Tongue (tissue), 2 donors: ENCODE results near the gene GOLGA6L2. TPM values are rescaled to one million over a fixed set of nuclear protein-coding genes. Genes with fewer than 3 reads are reported as not detected.
"Not testable (repeated sequence)": the region's sequence is repeated elsewhere in the genome, so short reads cannot be mapped to it uniquely, and the experiment has no call there.

ENCODE experiments used
- DNase-seq: peaks from one replicate; pipeline ENCODE4 v3.0.0-alpha.2; 2015
- total RNA-seq: library from RNA; depleted of rRNA; stranded (reverse); fragments of >200 nt; gene quantifications from one replicate; pipeline ENCODE4 v1.2.3, GENCODE V29; 2014

GOLGA6L2 gene
- total RNA-seq, 1 donor from 2014 or later = not detected

GRCh38 chr15:23424111-23424904 lies 22.7 kb downstream of the GOLGA6L2 start:
- no peak for DNase-seq

DNA sequence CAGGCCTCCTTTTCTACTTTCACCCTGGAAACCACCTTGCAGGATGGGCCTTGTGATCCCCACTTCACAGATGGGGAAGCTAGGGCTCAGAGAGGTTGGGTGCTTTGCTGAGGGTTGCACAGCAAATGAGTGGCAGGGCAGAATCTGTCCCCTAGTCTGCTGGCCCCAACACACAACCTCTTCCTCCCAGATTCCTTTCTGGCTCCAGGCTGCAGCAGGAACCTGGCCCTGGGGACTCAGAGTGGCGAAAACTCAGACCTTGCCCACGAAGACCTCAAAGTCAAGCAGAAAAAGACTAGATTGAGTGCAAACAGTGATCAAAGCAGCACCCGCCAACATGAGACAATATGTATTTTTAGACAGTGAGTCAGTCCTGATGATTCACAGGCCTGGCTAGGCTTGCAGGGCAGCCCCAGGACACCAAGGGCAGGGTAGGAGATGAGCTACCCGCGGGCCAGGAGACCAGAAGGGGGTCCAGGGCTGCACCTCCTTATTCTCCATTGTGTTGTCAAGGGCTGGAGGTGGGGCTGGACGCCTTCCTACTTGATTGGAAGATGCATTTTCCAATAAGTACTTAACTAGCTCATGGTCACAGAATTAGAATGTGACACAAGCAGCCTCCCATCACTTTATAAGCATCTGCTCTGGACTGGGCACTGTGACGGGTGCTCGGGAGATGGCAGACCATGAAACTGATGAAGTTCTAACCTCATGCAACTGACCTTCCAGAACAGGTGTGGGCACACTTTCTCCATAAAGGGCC lies 23.9 kb downstream of the GOLGA6L2 start:
- DNase-seq = no peak

- DNase-seq = peak; percentile 36
Observed at GRCh38 chr15:23422099-23422945, 24.7 kb downstream of the GOLGA6L2 start.

- no peak for DNase-seq
Observed at GRCh38 chr15:23420806-23421575, 26.1 kb downstream of the GOLGA6L2 start.

- DNase-seq = no peak
Observed at GRCh38 chr15:23416349-23417276, 30.4 kb downstream of the GOLGA6L2 start.

GRCh38 chr15:23415866-23416265 lies 31.2 kb downstream of the GOLGA6L2 start:
- DNase-seq = not testable (repeated sequence)

- no peak for DNase-seq
Observed at GRCh38 chr15:23415321-23415865, 31.6 kb downstream of the GOLGA6L2 start.

DNA sequence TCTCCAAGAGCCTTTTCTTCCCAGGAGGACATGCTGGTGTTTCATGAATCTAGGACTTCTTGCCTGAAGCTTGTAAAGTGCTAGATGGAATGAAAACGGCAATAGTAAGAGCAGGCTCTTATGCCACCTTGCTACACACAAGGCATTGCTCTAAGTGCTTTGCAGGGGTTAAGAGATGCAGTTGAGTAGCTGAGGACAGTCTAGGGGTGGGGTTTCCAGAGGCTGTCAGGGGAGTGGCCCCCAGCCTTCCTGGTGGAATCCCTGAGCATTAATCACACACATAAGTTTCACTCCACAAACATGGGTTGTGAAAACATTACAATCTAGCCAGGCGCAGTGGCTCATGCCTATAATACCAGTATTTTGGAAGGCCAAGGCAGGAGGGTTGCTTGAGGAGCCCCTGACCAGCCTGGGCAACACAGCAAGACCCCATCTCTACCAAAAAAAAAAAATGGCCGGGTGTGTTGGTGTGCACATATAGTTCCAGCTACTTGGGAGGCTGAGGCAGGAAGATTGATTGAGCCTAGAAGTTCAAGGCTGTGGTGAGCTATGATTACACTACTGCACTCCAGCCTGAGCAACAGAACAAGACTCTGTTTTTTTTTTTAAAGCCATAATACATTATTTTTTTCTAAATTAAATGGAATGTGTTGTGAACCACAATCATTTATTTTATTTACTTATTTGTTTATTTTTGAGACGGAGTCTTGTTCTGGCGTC lies 34.0 kb downstream of the GOLGA6L2 start:
- DNase-seq = not testable (repeated sequence)

DNA sequence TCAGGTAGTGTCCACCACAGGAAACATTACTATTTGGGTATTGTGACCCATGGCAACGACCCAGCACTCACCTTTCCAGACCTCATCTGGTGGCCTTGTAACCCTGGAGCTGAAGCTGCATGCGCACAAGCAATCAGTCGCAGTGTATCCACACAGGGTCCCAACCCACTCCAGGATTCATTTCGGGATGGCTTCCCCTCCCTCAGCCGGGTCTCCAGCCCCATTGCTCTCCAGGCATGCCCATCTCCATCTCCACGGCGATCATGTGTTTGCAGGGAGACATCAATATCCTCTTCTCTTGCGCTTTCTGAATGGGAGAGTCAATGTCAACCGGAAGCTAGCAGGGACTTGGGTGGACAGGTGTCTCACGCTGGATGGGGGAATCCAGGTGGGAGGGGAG lies 35.2 kb downstream of the GOLGA6L2 start:
- no peak for DNase-seq

DNA sequence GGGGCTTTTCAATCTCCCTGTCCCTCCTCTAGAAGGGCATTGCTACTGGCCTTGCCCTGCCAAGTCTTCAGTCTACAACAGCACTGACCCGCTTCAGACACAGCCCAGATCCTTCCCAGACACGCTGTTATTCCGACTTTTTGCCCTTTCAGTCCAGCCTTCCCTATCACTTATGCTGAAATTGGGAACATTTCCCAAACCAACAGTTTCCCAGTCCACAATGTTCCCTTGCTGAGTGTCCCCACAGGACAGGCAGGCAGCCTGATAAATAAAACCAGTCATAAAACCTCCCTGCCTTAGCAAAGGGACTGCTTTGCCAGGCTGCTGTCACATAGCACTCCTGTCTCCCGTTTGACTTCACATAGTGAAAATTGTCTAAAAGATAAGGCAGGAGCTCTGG lies 43.5 kb downstream of the GOLGA6L2 start:
- no peak for DNase-seq

- no peak for DNase-seq
Observed at GRCh38 chr15:23402544-23402943, 44.5 kb downstream of the GOLGA6L2 start.

GRCh38 chr15:23402140-23402539 lies 44.9 kb downstream of the GOLGA6L2 start:
- no peak for DNase-seq

GRCh38 chr15:23401627-23402026 lies 45.4 kb downstream of the GOLGA6L2 start:
- DNase-seq = no peak

DNA sequence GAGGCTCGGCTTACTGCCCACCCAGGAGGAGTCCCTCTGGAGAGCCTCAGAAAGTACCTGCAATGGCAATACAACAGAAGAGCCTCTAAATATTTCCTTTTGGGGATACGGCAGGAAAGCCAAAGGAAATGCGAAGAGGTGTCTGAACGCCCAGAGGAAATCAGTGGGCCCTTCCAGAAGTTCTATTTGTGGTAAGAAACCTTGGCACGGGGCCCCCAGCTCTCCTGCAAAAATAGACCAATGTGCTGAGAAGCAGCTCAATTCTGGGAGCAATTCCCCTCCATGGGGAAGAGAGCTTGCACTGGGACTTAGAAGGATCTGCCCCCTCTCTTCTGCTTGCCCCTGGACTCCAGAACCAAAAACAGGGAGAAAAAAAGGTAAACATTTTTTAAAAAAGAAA lies 47.8 kb downstream of the GOLGA6L2 start:
- not testable (repeated sequence) for DNase-seq

DNA sequence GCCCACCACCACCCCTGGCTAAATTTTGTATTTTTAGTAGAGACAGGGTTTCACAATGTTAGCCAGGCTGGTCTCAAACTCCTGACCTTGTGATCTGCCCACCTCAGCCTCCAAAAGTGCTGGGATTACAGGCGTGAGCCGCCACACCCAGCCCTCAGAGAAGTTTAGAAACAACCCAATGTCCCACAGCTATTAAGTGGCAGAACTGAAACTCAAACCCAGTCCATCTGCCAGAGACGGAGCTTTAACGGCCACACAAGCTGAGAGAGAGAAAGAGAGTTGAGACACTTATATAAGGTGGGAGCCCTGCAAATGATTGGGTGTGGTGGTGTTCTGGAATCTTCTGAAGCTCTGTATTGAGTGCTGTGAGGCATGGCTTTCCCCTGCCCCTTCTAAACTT lies 48.7 kb downstream of the GOLGA6L2 start:
- not testable (repeated sequence) for DNase-seq

DNA sequence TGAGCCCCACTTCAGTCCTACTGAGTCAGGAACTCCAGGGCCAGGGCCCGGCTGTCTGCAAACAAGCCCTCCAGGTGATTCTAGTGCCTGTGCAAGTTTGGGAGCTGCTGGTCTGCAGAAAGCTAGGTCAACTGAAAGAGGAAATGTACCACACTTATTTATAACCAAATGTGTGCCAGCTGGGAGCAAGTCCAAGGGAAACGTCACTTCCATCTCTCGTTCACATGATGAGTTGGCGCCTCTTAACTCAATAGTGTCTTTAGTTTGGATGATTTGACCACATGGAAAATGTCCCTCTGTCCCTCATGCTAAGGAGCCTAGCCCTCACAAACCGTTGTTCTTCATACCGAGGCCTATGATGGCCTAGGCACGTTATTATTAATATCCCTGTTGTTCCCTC lies 49.3 kb downstream of the GOLGA6L2 start:
- DNase-seq = no peak

DNA sequence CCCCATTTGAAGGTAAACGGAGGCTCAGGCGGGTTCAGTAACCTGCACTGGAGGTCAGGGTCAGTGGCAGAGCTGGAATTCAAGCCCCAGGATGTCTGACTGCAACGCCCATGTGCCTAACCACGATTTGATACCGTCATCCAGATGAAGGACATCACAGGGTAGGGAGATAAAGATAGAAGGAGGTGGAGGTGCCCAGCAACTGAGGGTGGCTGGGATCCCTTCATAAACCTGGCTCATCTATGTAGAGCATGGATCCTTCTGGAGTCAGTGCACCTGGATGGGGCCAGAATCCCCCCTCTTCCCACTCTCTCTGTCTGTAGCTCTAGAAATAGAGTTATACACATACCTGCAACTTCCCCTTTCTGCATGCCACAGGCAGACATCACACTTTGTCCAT lies 51.2 kb downstream of the GOLGA6L2 start:
- DNase-seq = no peak

GRCh38 chr15:23395030-23395692 lies 51.9 kb downstream of the GOLGA6L2 start:
- DNase-seq = no peak
